ENCODE data around the gene TMEM131. TPM values are rescaled to one million over a fixed set of nuclear protein-coding genes. Genes with fewer than 3 reads are reported as not detected.
"Not testable (repeated sequence)": the region's sequence is repeated elsewhere in the genome, so short reads cannot be mapped to it uniquely, and the experiment has no call there.

The TMEM131 gene
- total RNA-seq, 1 donor from 2014 or later = 46.9 TPM

DNA sequence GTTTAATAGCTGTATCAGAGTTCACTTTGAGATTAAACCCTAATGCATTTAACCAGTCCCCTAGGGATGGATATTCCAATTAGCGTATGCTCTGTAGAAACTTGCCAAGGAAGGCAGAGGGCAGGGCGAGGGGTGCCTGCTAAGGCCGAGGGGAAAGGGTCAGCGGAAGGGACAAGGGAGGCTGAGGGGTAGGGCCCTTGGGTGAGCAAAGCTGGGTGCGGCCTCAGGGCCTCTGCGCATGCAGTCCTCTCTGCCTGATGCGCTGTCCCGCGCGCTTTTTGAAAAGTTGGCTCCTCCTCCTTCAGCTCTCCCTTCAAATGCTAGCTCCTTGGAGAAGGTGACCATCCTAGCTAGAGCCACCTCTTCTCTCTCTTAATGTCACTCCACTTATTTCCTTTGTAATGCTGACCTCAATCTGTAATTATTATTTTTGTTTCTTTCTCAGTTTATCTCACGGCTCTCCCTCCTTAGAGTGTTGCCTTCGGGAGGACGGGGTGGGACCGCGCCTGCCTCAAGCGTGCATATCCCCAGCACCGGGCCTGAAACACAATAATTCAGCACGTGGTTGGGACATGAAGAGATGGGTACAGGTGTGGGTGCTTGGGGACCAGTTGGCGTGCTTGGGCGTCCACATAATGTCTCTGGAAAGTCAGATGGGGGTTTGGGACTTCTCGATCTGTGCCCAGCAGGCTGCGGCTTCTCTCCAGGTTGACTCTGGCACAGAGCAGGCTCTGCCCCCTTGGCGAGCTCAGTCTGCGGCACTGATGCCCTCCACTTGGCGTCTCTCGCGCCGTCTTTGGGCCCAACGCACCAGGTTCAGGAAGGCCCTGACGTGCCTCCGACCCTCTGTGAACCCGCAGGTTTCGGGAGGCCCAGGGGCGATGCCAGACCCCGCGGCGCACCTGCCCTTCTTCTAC lies 272.3 kb downstream of the TMEM131 start:
- DNase-seq (ENCODE audit: low read depth) = no peak

DNA sequence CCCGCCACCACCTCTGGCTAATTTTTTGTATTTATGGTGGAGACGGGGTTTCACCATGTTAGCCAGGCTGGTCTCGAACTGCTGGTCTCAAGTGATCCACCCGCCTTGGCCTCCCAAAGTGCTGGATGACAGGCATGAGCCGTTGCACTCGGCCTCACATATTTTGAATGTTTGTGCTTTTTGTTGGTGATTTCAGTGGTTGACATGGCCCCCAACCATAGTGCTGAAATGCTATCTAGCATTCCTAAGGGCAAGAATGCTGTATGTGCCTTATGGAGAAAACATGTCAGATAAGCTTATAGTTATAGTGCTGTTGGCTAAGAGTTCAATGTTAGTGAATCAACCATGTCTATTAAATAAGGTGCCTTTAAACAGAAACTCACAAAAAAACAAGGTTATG lies 273.5 kb downstream of the TMEM131 start:
- no peak for DNase-seq (ENCODE audit: low read depth)

DNA sequence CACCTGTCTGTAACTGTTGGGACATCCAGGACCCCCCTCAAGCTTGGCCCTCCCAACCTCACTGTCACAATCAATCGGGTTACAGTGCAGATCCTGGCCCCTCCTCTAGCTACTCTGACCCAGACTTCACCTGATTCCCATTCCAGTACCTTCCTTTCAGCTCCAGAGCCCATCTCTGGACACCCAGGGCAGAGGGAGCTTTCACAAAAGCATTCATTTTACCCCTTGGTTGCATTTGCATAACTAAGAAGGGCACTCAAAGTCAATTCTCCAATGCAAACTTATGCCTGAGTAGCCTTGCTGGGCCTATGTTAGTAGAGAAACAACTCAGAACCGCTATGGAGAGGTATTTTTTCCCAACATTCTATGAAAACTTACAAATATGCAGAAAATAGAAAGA lies 275.0 kb downstream of the TMEM131 start:
- DNase-seq (ENCODE audit: low read depth) = no peak

DNA sequence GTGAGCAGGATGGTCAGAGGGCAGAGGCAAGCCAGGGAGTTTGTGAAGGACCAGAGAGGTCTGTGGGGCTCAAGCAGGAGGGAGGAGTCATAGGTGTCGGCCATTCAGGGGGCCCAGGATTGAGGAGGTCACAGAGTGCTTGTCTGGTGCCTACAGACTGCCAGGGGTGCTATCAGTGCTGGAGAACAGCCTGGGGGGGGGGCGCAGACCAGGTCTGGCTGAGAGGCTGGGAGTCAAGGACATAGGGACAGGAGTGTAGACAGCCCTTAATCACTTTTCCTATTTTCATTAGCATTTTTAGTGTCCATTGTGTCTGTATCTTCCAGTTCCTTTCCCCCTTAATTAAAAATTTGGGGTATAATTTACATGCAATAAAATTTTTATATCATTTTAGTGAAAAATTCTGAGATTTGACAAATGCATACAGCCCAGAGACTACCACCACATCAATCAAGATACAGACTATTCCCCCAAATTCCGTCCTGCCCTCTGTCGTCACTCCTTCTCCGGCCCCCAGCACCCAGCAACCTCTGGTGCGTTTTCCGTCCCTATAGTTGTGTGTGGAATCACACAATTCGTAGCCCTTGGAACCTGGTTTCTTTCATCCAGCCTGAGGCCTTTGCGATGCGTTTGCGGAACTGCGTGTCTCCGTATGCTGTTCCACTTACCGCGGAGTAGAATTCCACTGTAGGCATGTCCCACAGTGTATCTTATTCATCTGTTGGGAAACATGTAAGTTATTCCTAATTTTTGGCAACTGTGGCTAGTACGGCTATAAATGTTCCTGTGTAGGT lies 276.2 kb downstream of the TMEM131 start:
- DNase-seq (ENCODE audit: low read depth) = no peak

DNA sequence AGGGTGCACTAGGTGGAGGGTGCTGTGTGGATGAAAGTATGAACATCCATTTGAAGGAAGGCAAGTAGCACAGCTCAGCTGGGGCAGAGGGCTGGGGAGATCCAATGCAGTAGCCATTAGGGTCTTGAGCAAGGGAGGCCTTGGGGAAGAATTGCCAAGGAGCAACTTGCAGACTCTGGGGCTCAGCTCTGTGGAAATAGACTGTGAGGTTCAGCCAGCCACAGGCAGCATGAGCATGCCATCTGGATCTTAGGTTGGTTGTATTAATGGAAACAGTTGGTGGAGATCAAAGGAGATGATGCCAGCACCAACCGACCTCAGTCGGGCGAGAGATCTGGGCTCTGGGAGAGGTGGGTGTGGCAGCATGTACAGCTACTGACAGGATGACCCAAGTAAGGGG lies 276.8 kb downstream of the TMEM131 start:
- DNase-seq (ENCODE audit: low read depth) = no peak

DNA sequence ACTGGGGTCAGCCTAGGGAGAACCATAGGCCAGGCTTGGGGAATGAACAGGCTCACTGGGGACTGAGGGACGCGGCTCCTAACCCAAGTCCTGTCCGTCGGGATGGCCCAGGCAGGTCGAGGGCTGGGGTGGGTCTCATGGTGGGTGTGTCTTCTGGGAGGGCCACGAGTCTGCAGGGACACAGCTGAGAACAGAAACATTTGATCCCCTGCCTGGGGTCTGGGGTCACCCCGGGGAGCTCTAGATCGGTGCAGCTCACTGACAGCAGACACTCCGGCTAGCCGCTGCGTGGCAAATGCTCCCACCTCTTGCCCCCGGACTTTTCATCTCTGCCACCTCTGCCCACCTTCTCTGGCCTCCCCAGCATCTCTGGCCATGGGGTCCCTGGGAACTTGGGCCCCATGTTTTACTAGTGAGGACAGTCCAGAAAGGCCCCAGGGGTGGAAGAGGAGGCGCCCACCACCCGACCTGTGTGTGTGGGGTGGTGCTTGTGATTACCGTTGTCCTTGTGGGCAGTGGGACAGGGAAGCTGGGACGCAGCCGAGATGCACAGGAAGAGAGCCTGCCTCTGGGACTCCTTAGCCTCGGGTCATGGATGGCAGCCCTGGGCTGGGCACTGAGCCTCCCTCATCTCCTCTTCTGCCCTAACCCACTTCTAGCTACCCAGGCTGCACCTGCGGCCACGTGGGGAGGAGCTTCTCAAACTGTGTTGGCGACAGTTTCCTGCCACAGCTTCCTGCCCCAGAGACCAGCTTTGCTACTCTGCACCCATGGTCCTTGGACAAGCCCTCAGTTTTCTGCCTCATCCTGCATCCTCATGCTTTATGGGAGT lies 277.5 kb downstream of the TMEM131 start:
- DNase-seq (ENCODE audit: low read depth) = no peak

DNA sequence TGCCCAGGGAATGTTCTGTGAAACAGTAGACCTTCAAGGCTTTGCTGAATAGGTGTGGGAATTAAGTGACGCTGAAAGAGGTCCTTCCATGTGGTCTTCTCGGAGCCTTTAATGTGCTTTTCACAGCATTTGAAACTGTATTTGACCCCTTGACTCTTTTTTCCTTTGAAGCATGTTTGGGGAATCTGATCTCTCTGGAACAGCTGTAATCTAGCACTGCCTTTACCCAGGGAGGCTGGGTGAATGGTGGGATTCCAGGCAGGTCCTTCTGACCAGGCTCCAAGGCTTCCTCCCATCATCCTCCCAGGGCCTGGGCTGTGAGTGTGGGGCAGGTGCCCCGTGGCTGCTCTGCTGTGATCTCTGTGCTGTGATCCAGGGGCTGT lies 278.1 kb downstream of the TMEM131 start:
- no peak for DNase-seq (ENCODE audit: low read depth)

DNA sequence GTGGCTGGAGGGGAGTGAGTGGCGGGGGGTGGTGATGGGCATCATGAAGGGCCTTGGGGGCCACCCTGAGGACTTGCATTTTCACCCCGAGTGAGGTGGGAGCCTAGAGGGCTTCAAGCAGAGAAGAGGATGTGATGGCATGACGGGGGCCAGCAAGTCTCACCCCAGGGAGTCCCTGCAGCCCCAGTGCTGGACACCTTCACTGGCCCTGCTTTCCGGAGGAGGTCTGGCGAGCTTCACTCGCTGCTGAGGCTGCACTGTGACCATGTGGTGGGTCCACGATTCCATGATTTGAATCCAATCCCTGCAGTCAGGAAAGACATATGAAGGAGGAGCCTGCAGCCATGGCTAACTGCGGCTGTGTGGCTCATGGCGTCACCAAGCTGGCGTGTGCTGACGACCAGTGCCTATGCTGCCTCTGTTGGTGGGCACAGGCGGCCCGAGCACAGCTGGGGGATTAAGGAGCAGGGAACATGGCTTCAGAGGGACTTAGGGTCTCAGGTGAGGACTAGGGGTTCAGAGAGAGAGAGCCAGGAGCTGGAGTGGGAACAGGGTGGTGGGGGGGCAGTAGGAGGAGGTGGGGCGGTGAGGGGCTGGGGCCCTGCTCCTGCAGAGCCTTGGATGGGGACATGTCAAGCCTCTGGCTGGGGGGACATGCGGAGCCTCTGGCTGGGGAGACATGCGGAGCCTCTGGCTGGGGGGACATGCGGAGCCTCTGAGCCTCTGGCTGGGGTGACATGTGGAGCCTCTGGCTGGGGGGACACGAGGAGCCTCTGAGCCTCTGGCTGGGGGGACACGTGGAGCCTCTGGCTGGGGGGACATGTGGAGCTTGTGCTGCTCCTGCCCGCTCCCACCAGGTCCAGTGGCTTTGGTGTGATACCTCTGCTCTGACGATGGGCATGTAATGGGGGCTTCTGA lies 278.8 kb downstream of the TMEM131 start:
- DNase-seq (ENCODE audit: low read depth) = no peak

DNA sequence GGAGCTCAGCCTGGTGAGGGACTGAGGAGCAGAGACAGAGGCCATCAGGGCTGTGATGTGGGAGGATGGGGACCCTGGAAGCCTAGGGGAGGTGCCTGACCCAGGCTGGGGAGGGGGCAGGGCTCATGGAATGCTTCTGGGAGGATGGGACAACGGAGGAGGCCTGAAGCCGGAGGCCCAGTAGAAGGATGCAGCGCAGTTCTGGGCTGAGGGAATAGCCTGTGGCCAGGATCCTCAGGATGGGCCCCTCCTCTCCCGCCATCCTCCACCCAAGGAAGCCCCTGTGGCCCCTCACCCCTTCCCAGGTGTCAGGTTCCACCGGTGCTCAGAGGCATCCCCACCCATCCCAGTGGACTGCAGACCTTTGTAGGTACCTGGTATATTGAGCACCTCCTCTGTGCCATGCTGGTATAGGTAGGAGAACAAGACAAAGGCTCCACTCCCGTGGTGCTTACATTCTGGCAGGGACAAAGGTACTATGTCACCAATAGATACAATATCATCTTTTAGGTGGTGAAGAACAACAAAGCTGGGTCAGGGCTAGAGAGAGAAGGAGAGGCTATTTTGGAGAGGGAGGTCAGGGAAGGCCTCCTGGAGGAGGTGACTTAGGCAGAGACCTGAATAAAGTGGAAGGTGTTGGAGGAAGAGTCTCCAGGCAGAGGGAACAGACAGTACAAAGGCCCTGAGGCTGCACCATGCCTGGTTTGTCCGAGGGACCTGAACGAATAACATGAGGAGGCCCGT lies 279.6 kb downstream of the TMEM131 start:
- no peak for DNase-seq (ENCODE audit: low read depth)

DNA sequence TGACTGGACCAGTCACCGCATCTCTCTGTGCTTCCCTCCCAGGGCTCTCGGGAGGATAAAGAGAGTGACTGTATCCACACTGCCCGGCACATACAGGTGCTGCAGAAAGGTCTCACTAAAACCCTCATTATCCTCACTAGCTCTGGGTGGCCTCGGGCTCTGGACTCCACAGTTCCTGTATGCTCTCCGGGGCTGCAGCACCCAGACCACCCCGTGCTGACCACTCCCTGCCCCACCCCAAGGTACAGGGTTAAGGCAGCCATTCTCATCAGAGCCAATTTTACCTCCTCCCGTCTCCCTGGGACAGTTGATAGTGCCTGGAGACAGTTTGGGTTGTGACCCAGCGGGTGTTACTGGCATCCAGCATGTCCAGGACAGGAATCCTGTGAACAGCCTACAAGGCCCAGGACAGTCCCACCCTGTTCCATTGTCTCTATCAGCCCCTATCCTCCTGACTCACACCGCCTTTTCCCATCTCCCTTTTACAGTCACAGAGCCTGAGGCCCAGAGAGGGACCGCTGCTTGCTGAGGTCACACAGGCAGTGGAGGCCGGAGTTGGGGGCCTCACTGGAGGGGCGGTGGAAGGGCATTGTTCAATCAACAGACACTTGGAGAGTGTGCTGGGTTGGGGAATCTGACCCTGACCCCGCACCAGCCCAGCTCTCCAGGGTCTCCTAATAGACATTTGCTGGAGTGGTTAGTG lies 280.6 kb downstream of the TMEM131 start:
- no peak for DNase-seq (ENCODE audit: low read depth)

DNA sequence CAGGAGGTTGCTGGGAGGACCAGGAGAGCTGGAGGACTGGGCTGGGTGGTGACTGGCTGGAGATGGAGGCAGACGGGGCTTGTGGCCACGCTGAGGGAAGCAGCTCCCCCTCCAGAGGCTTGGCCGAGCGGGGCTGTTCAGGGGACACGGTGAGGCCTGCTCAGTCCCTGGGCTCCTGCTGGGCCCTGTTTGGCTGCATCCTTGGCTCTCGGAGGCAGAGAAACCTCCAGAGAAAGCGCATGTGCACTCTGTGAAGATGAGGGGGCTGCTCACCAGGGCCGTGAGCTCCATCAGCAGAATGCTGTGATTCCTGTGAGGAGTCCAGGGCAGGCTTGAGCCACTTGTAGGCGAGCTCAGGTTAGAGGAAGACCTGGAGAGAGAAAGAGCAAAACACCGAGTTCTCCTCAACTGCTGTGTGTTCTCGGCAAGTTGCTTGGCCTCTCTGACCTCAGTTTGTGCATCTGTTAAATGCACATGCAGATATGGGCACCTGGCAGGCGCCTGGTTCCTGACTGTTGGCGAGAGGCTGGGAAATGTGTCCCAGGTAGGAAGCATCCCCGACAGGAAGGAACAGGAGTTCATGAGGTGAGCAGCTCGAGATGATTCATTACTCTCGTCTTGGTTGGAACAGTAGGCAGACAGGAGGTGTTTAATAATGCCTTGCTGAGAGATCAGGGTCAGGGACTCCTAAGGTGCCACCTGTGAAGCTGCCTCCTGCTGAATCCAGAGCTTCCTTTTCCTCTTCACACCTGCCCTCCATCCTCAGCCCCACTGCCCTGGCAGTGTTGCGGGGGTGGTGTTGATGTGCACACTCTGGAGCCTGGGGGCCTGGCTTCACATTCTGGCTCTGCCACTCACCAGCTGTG lies 281.4 kb downstream of the TMEM131 start:
- no peak for DNase-seq (ENCODE audit: low read depth)

DNA sequence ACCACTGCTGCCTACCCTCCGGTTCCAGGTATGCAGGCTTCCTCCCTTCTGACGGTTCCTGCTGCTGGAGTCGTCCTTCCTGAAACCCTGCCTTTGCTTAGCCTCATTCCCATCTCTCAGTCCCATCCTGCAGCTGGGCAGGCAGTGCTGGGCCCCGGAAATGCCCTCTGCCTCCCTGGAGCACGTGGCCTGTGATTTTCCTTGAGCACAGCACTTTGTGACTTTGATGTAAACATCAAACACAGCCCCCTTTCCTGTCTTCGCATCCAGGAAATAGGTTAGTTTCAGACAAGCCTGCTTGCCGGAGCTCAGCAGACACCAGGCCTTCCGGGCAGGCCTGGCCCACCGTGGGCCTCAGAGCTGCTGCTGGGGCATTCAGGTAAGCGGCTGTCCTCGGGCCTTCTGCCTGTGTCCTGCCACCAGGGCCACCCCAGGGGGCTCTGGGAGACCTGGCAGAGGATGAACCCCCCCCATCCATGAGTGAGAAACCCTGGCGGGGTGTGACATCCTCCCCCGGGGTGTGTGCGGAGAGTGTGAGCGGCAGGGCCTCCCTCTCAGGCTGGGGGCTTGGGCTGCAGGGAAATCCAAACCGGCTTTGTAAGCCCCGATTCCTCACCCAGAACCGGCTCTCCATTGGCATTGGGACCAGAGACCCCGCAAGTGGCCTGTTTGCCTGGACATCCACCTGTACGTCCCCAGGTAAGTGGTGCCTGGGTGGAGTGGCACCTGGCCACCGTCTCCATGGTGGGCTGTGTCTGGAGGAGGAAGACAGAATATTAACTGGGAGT lies 282.3 kb downstream of the TMEM131 start, which contains the start of gene ZAP70:
TSS of gene ZAP70 (plus strand) at position 281 of the 788 bp plus-strand sequence. CDS start 10,461 bp downstream, outside the sequence.
- DNase-seq (ENCODE audit: low read depth) = no peak

DNA sequence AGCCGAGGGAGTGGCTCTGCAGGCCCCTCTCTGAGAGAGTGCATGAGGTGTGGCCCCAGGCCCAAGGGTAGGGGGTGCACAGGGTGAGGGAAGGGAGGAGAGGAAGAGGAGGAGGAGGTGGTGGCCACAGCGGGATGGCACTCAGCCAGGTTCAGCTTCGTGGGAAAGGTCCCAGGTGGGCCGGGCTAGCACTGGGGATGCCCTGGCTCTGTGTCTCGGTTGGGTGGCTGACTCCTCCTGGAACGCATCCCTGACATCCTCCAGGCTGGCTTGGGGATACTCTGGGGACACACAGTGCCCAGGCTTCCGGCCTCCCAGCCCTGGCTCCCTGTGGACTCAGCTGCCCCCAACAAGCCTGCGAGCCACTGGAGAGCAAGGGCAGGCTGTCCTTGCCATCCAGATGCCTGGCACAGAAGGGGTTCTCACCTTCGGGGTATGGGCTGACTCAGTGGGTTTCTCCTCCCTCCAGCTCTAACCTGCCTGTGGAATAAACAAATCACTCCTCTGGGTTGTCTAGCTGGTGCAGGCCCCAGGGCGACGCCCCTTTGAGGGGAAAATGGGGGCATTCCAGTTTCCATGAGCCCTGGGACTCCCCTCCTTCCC lies 283.0 kb downstream of the TMEM131 start:
- no peak for DNase-seq (ENCODE audit: low read depth)

DNA sequence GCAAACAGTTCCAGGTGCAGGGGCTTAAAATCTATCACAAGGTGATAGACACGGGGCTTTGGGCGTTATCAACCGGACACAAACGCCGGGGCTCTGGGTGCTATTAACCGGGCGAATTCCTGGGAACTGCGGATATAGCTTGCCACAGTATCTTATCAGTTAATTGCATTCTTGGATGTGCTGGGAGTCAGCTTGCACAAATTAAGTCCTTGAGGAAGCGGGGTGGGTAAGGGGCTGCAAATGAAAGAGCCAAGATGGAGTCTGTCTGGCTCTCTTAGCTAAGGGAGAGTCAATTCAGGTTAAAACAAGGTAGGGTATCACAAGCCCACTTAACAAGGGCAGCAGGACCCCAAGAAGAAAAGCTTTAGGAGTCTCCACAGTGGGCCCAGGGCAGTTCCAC lies 283.6 kb downstream of the TMEM131 start:
- DNase-seq (ENCODE audit: low read depth) = not testable (repeated sequence)

DNA sequence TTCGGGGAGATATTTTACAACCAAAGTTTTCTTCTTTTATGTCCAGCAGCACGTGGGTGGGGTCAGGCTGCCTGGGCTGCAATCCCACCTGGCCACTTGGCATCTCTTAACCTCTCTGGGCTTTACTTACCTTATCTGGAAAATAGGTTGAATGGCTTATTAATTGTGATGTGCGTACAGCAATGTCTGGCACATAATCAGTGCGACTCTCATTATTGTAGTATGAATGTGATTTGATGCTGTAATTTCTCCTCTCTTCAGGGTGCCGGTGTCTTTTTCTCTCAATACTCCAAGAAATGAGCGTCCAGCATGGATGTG lies 284.4 kb downstream of the TMEM131 start:
- no peak for DNase-seq (ENCODE audit: low read depth)

DNA sequence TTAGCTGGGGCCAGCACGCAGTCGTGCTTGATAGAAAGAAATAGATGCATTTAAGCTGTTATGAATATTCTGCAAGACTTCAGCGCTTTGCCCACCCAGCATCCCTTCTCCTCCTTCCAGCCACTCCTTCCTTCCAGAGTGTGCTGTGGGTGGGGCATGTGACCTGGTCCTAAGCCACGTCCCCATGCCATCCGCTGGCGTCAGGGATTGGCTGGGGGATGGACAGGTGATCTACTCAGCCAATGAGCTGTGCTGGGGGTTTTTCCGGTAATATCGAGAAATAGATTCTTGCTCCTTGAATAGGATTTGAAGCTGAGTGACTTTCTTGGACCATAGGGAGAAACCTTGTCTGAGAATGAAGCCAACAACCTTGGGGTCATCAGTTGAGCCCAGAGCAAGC lies 287.1 kb downstream of the TMEM131 start:
- no peak for DNase-seq (ENCODE audit: low read depth)

DNA sequence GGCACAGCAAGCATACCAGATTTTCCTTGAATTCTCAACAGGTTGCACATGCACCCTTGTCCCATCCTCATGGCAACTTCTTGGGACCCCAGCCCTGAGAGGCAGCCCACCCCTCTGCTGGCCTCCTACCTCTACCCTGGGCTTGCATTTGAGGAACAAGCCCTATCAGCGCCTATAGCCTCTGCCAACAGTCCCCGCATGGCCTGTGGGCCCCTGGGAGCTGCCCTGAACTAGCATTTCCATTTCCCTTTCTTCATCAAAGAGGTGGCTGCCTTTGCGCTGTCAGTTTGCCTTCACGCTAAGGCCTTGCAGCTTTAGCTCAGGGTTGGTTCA lies 287.7 kb downstream of the TMEM131 start:
- no peak for DNase-seq (ENCODE audit: low read depth)
